Adrenal gland (tissue), 12 donors: ENCODE measurements around the gene CYB5D1. TPM values are rescaled to one million over a fixed set of nuclear protein-coding genes. Genes with fewer than 3 reads are reported as not detected.

Source experiments
- DNase-seq, 7 donors: peaks; one replicate each; pipeline ENCODE4 v3.0.0-alpha.2; 2019 to 2020
- H3K27ac ChIP-seq, 5 donors: fragments of 200-600 bp; sonication (generic) in 4 of 5; 1 replicate in 3 of 5; 2 replicates in 2 of 5; pipeline versions ENCODE4 v1.5.1 to v1.8.0; 2016 to 2020; ENCODE audit warnings: mild to moderate bottlenecking in 1 of 5
- H3K27me3 ChIP-seq: fragments of 200-600 bp; 2 replicates; pipeline ENCODE4 v1.8.0; 2021
- H3K36me3 ChIP-seq, 2 donors: fragments of 200-600 bp; replicated peaks in 1 of 2; 1 replicate in 1 of 2; 2 replicates in 1 of 2; pipeline versions ENCODE4 v1.5.1 to v1.8.0; 2018 to 2022
- H3K4me1 ChIP-seq, 2 donors: fragments of 200-600 bp; replicated peaks in 1 of 2; 1 replicate in 1 of 2; 2 replicates in 1 of 2; pipeline versions ENCODE4 v1.5.1 to v1.8.0; 2018 to 2021
- H3K4me3 ChIP-seq, 4 donors: fragments of 200-600 bp; sonication (generic) in 3 of 4; one replicate each; pipeline ENCODE4 v1.5.1; 2016 to 2018
- H3K9me3 ChIP-seq, 3 donors: fragments of 200-600 bp; sonication (generic) in 1 of 3; replicated peaks in 1 of 3; 1 replicate in 2 of 3; 2 replicates in 1 of 3; pipeline versions ENCODE4 v1.5.1 to v1.8.0; 2016 to 2021
- POLR2A ChIP-seq, 2 donors: fragments of 450-650 bp; IDR thresholded peaks; one replicate each; pipeline ENCODE4 v1.6.1; 2017; ENCODE audit warnings: antibody characterized with exemption in 2 of 2, mild to moderate bottlenecking in 2 of 2, moderate library complexity in 1 of 2
- WGBS, 4 donors: extraction: QIAGEN DNeasy Blood & Tissue Kit in 2 of 4; methylation state at CpG; one replicate each; pipeline versions ENCODE4 v1.1.5 to v1.1.7; 2013 to 2017; 5-methylcytosine and 5-hydroxymethylcytosine counted together
- intact Hi-C, 2 donors: fragments of 100-400 bp; cut with DNase I; formaldehyde crosslinking; loops; one replicate each; pipeline versions ENCODE4 v1.14.1 to v1.15.0; 2022 to 2023
- polyA plus RNA-seq, 3 donors: library from polyadenylated mRNA; stranded (reverse); fragments of 200-250 nt in 2 of 3; fragments of 350-450 nt in 1 of 3; fragmentation: Illumina TruSeq in 1 of 3; extraction: RNeasy Lipid Tissue Mini Kit (QIAGEN cat#74804) in 1 of 3; gene quantifications; one replicate each; pipeline ENCODE4 v1.2.3, GENCODE V29; 2013 to 2014
- total RNA-seq, 9 donors: library from RNA; depleted of rRNA in 4 of 9; stranded (reverse); fragments of >200 nt in 4 of 9; fragments of 120-200 nt in 1 of 9; fragmentation: NEBNext Ultra II Directional in 1 of 9; extraction: Animal tissue kit (Norgen Biotek cat#: 25700) in 1 of 9; gene quantifications; one replicate each; pipeline versions ENCODE4 v1.1.0 to v1.2.4, GENCODE V29; 2013 to 2023
- TF ChIP-seq, protein P1 (sequence below), 6 experiments: fragments of 450-650 bp in 4 of 6; fragments of 200-600 bp in 2 of 6; sonication (generic) in 1 of 6; IDR thresholded peaks; 1 replicate in 5 of 6; 2 replicates in 1 of 6; pipeline versions ENCODE4 v1.5.1 to v1.8.0; 2016 to 2021; ENCODE audit warnings: antibody characterized with exemption in 6 of 6, mild to moderate bottlenecking in 2 of 6, moderate library complexity in 1 of 6
- donor health status: healthy with polysubstance abuse.
- donor health status: Bipolar disorder and iron deficiency.
- donor health status: DM: yes; HTN: yes; CAD: no.
- donor health status: DM: no; HTN: no; CAD: no.
- donor health status: DM: no; HTN: no; CAD: no.
- donor health status: DM: yes; HTN: yes; CAD: no.

CYB5D1 gene
- total and polyA plus RNA-seq, 12 donors: 6.5 to 36.8 (median 16.8) TPM

DNA sequence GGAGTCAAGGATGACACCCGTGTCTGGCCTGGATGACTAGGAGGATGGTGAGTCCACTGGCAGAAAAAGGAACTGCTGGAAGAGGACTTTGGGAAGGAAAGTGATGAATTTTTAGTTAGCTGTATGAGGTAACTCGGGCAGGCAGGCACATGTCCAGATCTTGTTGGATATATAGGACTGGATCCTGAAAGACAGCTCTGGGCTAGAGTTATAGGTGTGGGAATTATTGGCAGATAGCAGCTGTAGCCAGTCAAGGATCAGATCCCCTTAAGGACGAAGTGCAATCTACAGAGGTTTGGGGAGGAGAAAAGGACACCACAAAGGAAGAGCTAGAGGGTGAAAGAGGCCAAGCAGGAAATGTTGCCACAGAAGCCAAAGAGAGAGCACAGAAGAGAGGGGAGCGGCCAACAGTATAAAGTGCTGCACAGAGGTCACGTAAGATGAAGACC is 10.1 kb downstream of the CYB5D1 start:
- intact Hi-C loops: loop anchor here in 1 of 2 donors (10.0 kb wide), 1 partner anchor 47 kb away; the partner anchor contains the start of gene RNF227
- no peak for DNase-seq

DNA sequence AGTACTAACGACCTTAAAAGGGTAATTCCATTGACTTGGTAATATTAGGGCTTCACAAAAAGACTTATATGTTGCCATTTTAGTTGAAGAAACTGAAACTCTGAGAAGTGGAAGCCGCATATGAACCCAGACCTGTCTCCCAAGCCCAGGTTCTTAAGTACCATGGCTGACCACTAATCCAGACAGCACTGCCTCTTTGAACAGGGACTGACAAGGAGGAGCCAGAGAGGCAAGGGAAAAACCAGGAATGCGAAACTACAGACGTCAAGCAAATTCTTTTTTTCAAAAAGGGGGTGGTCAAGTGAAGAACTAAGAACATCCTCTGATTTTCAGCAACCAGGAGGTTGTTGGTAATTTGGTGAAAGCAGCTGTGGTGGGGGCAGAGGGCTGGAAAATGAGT is 15.2 kb downstream of the CYB5D1 start:
- H3K36me3 ChIP-seq: peaks cover 0 to 3% of the 10 kb centered on the region in 2 donors
- no peak for TF ChIP-seq POLR2A (IDR thresholded peaks at IDR 0.05)
- TF ChIP-seq, protein P1, sequence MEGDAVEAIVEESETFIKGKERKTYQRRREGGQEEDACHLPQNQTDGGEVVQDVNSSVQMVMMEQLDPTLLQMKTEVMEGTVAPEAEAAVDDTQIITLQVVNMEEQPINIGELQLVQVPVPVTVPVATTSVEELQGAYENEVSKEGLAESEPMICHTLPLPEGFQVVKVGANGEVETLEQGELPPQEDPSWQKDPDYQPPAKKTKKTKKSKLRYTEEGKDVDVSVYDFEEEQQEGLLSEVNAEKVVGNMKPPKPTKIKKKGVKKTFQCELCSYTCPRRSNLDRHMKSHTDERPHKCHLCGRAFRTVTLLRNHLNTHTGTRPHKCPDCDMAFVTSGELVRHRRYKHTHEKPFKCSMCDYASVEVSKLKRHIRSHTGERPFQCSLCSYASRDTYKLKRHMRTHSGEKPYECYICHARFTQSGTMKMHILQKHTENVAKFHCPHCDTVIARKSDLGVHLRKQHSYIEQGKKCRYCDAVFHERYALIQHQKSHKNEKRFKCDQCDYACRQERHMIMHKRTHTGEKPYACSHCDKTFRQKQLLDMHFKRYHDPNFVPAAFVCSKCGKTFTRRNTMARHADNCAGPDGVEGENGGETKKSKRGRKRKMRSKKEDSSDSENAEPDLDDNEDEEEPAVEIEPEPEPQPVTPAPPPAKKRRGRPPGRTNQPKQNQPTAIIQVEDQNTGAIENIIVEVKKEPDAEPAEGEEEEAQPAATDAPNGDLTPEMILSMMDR (IDR thresholded peaks at IDR 0.05): no peak
- no peak for DNase-seq
- no peak overlapping the region for H3K4me3 ChIP-seq
- no peaks in the 10 kb centered on the region for H3K27me3 ChIP-seq
- H3K9me3 ChIP-seq: no peaks in the 10 kb centered on the region
- H3K4me1 ChIP-seq: no peaks in the 10 kb centered on the region
- intact Hi-C loops: no loop called here
- no peak overlapping the region for H3K27ac ChIP-seq
- 69 to 78% (median 69%) methylated on average over 4 of the region's 4 CpGs for WGBS, 4 donors

More for the DNA sequence above, 10.1 kb downstream of the CYB5D1 start:
- H3K27ac ChIP-seq: no peak overlapping the region
- H3K9me3 ChIP-seq: no peaks in the 10 kb centered on the region
- H3K27me3 ChIP-seq: no peaks in the 10 kb centered on the region
- H3K4me1 ChIP-seq: no peaks in the 10 kb centered on the region
- TF ChIP-seq, protein P1 (IDR thresholded peaks at IDR 0.05): no peak
- TF ChIP-seq POLR2A (IDR thresholded peaks at IDR 0.05): no peak
- H3K36me3 ChIP-seq: peaks cover 0 to 5% of the 10 kb centered on the region in 2 donors
- WGBS, 4 donors: 66 to 75% (median 74%) methylated on average over 5 of the region's 5 CpGs
- H3K4me3 ChIP-seq: no peak overlapping the region

GRCh38 chr17:7875804-7876370 is 18.1 kb downstream of the CYB5D1 start:
- DNase-seq: no peak
- Histone ChIP-seq H3K27me3 (no peaks in the 10 kb centered on the region), H3K27ac (no peak overlapping the region), H3K36me3 (peaks cover 0 to 17% of the 10 kb centered on the region in 2 donors), H3K4me1 (peaks cover 0 to 5% of the 10 kb centered on the region in 2 donors), H3K4me3 (no peak overlapping the region), H3K9me3 (no peaks in the 10 kb centered on the region)
- intact Hi-C loops: no loop called here
- TF ChIP-seq, protein P1 (IDR thresholded peaks at IDR 0.05): no peak
- TF ChIP-seq POLR2A (IDR thresholded peaks at IDR 0.05): no peak
- 71 to 87% (median 78%) methylated on average over 2 of the region's 2 CpGs for WGBS, 4 donors

- H3K4me3 ChIP-seq: no peak overlapping the region
- DNase-seq: no peak
Measured at GRCh38 chr17:7878234-7878633, 20.4 kb downstream of the CYB5D1 start.

More at GRCh38 chr17:7878234-7878633, 20.4 kb downstream of the CYB5D1 start:
- no peak for TF ChIP-seq POLR2A (IDR thresholded peaks at IDR 0.05)
- TF ChIP-seq, protein P1 (IDR thresholded peaks at IDR 0.05): no peak
- WGBS, 4 donors: 92 to 97% (median 94%) methylated on average over 7 of the region's 7 CpGs
- Histone ChIP-seq H3K9me3 (no peaks in the 10 kb centered on the region), H3K4me1 (peaks cover 0 to 21% of the 10 kb centered on the region in 2 donors), H3K27ac (no peak overlapping the region), H3K27me3 (no peaks in the 10 kb centered on the region), H3K36me3 (peaks cover 0 to 19% of the 10 kb centered on the region in 2 donors)
- intact Hi-C loops: loop anchor here in 1 of 2 donors (2.0 kb wide), 1 partner anchor 13 kb away; no protein-coding TSS in a partner anchor
